H1 (cell line): Measurements from ENCODE around the gene SQOR. TPM values are rescaled to one million over a fixed set of nuclear protein-coding genes. Genes with fewer than 3 reads are reported as not detected.

ENCODE experiments used
- BCL11A ChIP-seq, 2 experiments: IDR thresholded peaks; one replicate each; pipeline ENCODE4 v1.6.1; 2011; ENCODE audit warnings: low read depth in 2 of 2, low read length in 2 of 2, mild to moderate bottlenecking in 2 of 2
- BRCA1 ChIP-seq: IDR thresholded peaks from 2 replicates; pipeline ENCODE4 v1.6.1; 2012; ENCODE audit warnings: low read depth, low read length, improper control_type of control experiment
- CBX8 ChIP-seq: fragments of 300-800, 300-1000 bp; sonication (generic); IDR thresholded peaks from 2 replicates; pipeline ENCODE4 v1.7.1; 2016; ENCODE audit warnings: low read depth, low read length, borderline replicate concordance
- CEBPB ChIP-seq: IDR thresholded peaks from 2 replicates; pipeline ENCODE4 v1.6.1; 2012; ENCODE audit warnings: low read depth, low read length
- CHD2 ChIP-seq: IDR thresholded peaks from 2 replicates; pipeline ENCODE4 v1.6.1; 2012; ENCODE audit warnings: low read length, improper control_type of control experiment
- EGR1 ChIP-seq: IDR thresholded peaks from 2 replicates; pipeline ENCODE4 v1.6.1; 2011; ENCODE audit warnings: low read depth, low read length, borderline replicate concordance
- EP300 ChIP-seq, 2 experiments: IDR thresholded peaks; 1 replicate in 1 of 2; 2 replicates in 1 of 2; pipeline ENCODE4 v1.6.1; 2011 to 2012; ENCODE audit warnings: low read depth in 2 of 2, low read length in 2 of 2, mild to moderate bottlenecking in 2 of 2, borderline replicate concordance in 1 of 2, inconsistent platforms in 1 of 2, moderate library complexity in 1 of 2
- EZH2 ChIP-seq: fragments of 200-600 bp; sonication (generic); IDR thresholded peaks from 2 replicates; pipeline ENCODE4 v1.7.1; 2012; ENCODE audit warnings: low read depth, mild to moderate bottlenecking, moderate library complexity, low read length, inconsistent platforms; ENCODE audit not compliant: severe bottlenecking
- GABPA ChIP-seq: IDR thresholded peaks from 2 replicates; pipeline ENCODE4 v1.6.1; 2011; ENCODE audit warnings: mild to moderate bottlenecking, low read length, moderate library complexity, borderline replicate concordance; ENCODE audit not compliant: insufficient read depth
- GTF2F1 ChIP-seq: IDR thresholded peaks from 2 replicates; pipeline ENCODE4 v1.6.1; 2012; ENCODE audit warnings: low read depth, low read length, improper control_type of control experiment, borderline replicate concordance
- HDAC2 ChIP-seq, 2 experiments: fragments of 300-600 bp in 1 of 2; sonication (generic) in 1 of 2; IDR thresholded peaks; 2 replicates each; pipeline ENCODE4 v1.6.1; 2011 to 2012; ENCODE audit warnings: low read depth in 2 of 2, low read length in 2 of 2, mild to moderate bottlenecking in 2 of 2, moderate library complexity in 2 of 2, borderline replicate concordance in 1 of 2, inconsistent platforms in 1 of 2
- JUN ChIP-seq: IDR thresholded peaks from 2 replicates; pipeline ENCODE4 v1.6.1; 2011; ENCODE audit warnings: low read depth, mild to moderate bottlenecking, improper control_type of control experiment, low read length
- JUND ChIP-seq: IDR thresholded peaks from 2 replicates; pipeline ENCODE4 v1.6.1; 2011; ENCODE audit warnings: mild to moderate bottlenecking, improper control_type of control experiment, low read length
- NANOG ChIP-seq: IDR thresholded peaks from 2 replicates; pipeline ENCODE4 v1.6.1; 2011; ENCODE audit warnings: low read length, low read depth, mild to moderate bottlenecking, inconsistent platforms; ENCODE audit not compliant: insufficient read depth, poor library complexity, severe bottlenecking
- POLR2AphosphoS5 ChIP-seq: IDR thresholded peaks from 2 replicates; pipeline ENCODE4 v1.6.1; 2011; ENCODE audit warnings: low read depth, low read length
- RBBP5 ChIP-seq: IDR thresholded peaks from 2 replicates; pipeline ENCODE4 v1.7.1; 2012; ENCODE audit warnings: low read depth, mild to moderate bottlenecking, inconsistent platforms, low read length, moderate library complexity, borderline replicate concordance
- SAP30 ChIP-seq: fragments of 300-600 bp; sonication (generic); IDR thresholded peaks from 2 replicates; pipeline ENCODE4 v1.7.1; 2012; ENCODE audit warnings: low read length, moderate library complexity, mild to moderate bottlenecking, inconsistent platforms; ENCODE audit not compliant: insufficient read depth, insufficient replicate concordance
- SIRT6 ChIP-seq: IDR thresholded peaks from one replicate; pipeline ENCODE4 v1.7.1; 2012; ENCODE audit warnings: low read length, inconsistent platforms
- SP2 ChIP-seq: IDR thresholded peaks from 2 replicates; pipeline ENCODE4 v1.6.1; 2012; ENCODE audit warnings: mild to moderate bottlenecking, low read length, inconsistent platforms
- SP4 ChIP-seq: IDR thresholded peaks from 2 replicates; pipeline ENCODE4 v1.6.1; 2012; ENCODE audit warnings: low read length, inconsistent platforms
- TAF7 ChIP-seq: optimal IDR thresholded peaks from 2 replicates; pipeline ENCODE3; 2011; ENCODE audit warnings: low read depth, mild to moderate bottlenecking, inconsistent platforms, low read length, moderate library complexity, borderline replicate concordance
- TBP ChIP-seq: IDR thresholded peaks from 2 replicates; pipeline ENCODE4 v1.6.1; 2011; ENCODE audit warnings: low read depth, low read length, improper control_type of control experiment
- ZNF274 ChIP-seq: IDR thresholded peaks from 2 replicates; pipeline ENCODE4 v1.7.0; 2012; ENCODE audit warnings: low read length, borderline replicate concordance; ENCODE audit errors: extremely low read depth
- polyA plus RNA-seq, 7 experiments: library from polyadenylated mRNA; depleted of rRNA in 3 of 7; stranded (reverse) in 5 of 7; unstranded in 2 of 7; fragments of >200 nt in 5 of 7; fragments of 200-250 nt in 2 of 7; gene quantifications; 1 replicate in 5 of 7; 2 replicates in 1 of 7; 4 replicates in 1 of 7; pipeline versions ENCODE4 v1.2.1 to v1.2.3, GENCODE V29; 2011 to 2013; ENCODE audit warnings: missing spikeins in 2 of 7, mixed read lengths in 2 of 7
- total RNA-seq: library from RNA; stranded (reverse); fragmentation: NEBNext Ultra II Directional; extraction: Animal tissue kit (Norgen Biotek cat#: 25700); gene quantifications from 2 replicates; pipeline ENCODE4 v1.2.1, GENCODE V29; 2021

The SQOR gene
- total and polyA plus RNA-seq, 2 of the 8 experiments (the other 6 are each of a cell fraction or from before 2014, with no cell fraction given), result 0.20 to 0.22 TPM

- TF ChIP-seq TAF7 (peak; percentile 36), TBP (peak; percentile 40; the same call in 1 of the 2 replicates), BCL11A (IDR thresholded peaks at IDR 0.05; ENCODE audit: low read depth in 2 of 2, low read length in 2 of 2) (no peak), ZNF274 (no peak), GABPA (no peak), BRCA1 (no peak), NANOG (no peak), GTF2F1 (no peak; the same call in 1 of the 2 replicates), SP2 (no peak), SAP30 (no peak), SP4 (no peak), CBX8 (no peak), JUND (no peak), HDAC2 (IDR thresholded peaks at IDR 0.05; ENCODE audit: borderline replicate concordance in 1 of 2, low read depth in 2 of 2, low read length in 2 of 2) (no peak), CHD2 (no peak), RBBP5 (no peak), POLR2AphosphoS5 (peak; percentile 32; the same call in 1 of the 2 replicates), JUN (no peak), SIRT6 (no peak), EP300 (IDR thresholded peaks at IDR 0.05; ENCODE audit: borderline replicate concordance in 1 of 2, low read depth in 2 of 2, low read length in 2 of 2) (no peak), CEBPB (no peak), EZH2 (no peak), EGR1 (no peak)
Observed at GRCh38 chr15:45704329-45705249, 69.8 kb downstream of the SQOR start (continued).
